ENCODE results near the gene PYDC2. TPM values are rescaled to one million over a fixed set of nuclear protein-coding genes. Genes with fewer than 3 reads are reported as not detected.

Gene PYDC2
- total and polyA plus RNA-seq, 2 donors (not counting 1 experiment from before 2014, with no cell fraction given), result not detected

- Histone ChIP-seq H4K20me1 (ENCODE audit: control insufficient read depth, extremely low read depth, insufficient read depth, low read length) (no peaks in the 10 kb centered on the region), H3K4me1 (ENCODE audit: control insufficient read depth, extremely low read depth, insufficient read depth, low read length) (no peaks in the 10 kb centered on the region), H3K9me3 (ENCODE audit: control insufficient read depth, insufficient read depth, low read depth, low read length) (no peaks in the 10 kb centered on the region), H2AFZ (ENCODE audit: low read length) (no peak overlapping the region), H3K4me2 (ENCODE audit: extremely low read depth, insufficient read depth, low read length) (no peak overlapping the region), H3K9ac (ENCODE audit: insufficient read depth, low read length) (no peak overlapping the region), H3K27ac (ENCODE audit: insufficient read depth, low read length) (no peak overlapping the region), H3K27me3 (ENCODE audit: control insufficient read depth, insufficient read depth, low read length) (no peaks in the 10 kb centered on the region), H3K36me3 (ENCODE audit: control insufficient read depth, insufficient read depth, low read length) (no peaks in the 10 kb centered on the region), H3K4me3 (replicated peaks in 1 of 4; ENCODE audit: control extremely low read depth in 1 of 4, insufficient read depth in 1 of 4, low read depth in 3 of 4, low read length in 4 of 4) (no peak overlapping the region), H3K79me2 (ENCODE audit: control insufficient read depth, insufficient read depth, low read length) (no peaks in the 10 kb centered on the region)
- TF ChIP-seq CTCF (conservative IDR thresholded peaks at IDR 0.05 in 1 of 2, IDR thresholded peaks at IDR 0.05 in 1 of 2; ENCODE audit: low read depth in 1 of 2, low read length in 2 of 2) (no peak), EZH2 (IDR thresholded peaks at IDR 0.05; ENCODE audit: low read length, missing control alignments) (no peak)
- no peak for DNase-seq (ENCODE audit: low read depth in 2 of 2)
Observed at GRCh38 chr3:191455257-191455952, 5.6 kb upstream of the PYDC2 start.

- TF ChIP-seq CTCF (conservative IDR thresholded peaks at IDR 0.05 in 1 of 2, IDR thresholded peaks at IDR 0.05 in 1 of 2; ENCODE audit: low read depth in 1 of 2, low read length in 2 of 2), result no peak
- no peak overlapping the region for H3K4me2 ChIP-seq (ENCODE audit: extremely low read depth, insufficient read depth, low read length)
- H2AFZ ChIP-seq (ENCODE audit: low read length), result no peak overlapping the region
- no peaks in the 10 kb centered on the region for H3K79me2 ChIP-seq (ENCODE audit: control insufficient read depth, insufficient read depth, low read length)
- H4K20me1 ChIP-seq (ENCODE audit: control insufficient read depth, extremely low read depth, insufficient read depth, low read length), result no peaks in the 10 kb centered on the region
- no peaks in the 10 kb centered on the region for H3K9me3 ChIP-seq (ENCODE audit: control insufficient read depth, insufficient read depth, low read depth, low read length)
- no peak overlapping the region for H3K4me3 ChIP-seq (replicated peaks in 1 of 4; ENCODE audit: control extremely low read depth in 1 of 4, insufficient read depth in 1 of 4, low read depth in 3 of 4, low read length in 4 of 4)
- no peak for DNase-seq (ENCODE audit: low read depth in 2 of 2)
- H3K27me3 ChIP-seq (ENCODE audit: control insufficient read depth, insufficient read depth, low read length), result no peaks in the 10 kb centered on the region
- H3K9ac ChIP-seq (ENCODE audit: insufficient read depth, low read length), result no peak overlapping the region
- H3K27ac ChIP-seq (ENCODE audit: insufficient read depth, low read length), result no peak overlapping the region
- no peaks in the 10 kb centered on the region for H3K36me3 ChIP-seq (ENCODE audit: control insufficient read depth, insufficient read depth, low read length)
- no peaks in the 10 kb centered on the region for H3K4me1 ChIP-seq (ENCODE audit: control insufficient read depth, extremely low read depth, insufficient read depth, low read length)
Observed at GRCh38 chr3:191460360-191460759, 603 bp upstream of the PYDC2 start.

- Histone ChIP-seq H3K4me3 (replicated peaks in 1 of 4; ENCODE audit: control extremely low read depth in 1 of 4, insufficient read depth in 1 of 4, low read depth in 3 of 4, low read length in 4 of 4) (no peak overlapping the region), H3K4me1 (ENCODE audit: control insufficient read depth, extremely low read depth, insufficient read depth, low read length) (no peaks in the 10 kb centered on the region), H3K9me3 (ENCODE audit: control insufficient read depth, insufficient read depth, low read depth, low read length) (no peaks in the 10 kb centered on the region), H2AFZ (ENCODE audit: low read length) (no peak overlapping the region), H3K27ac (ENCODE audit: insufficient read depth, low read length) (no peak overlapping the region), H4K20me1 (ENCODE audit: control insufficient read depth, extremely low read depth, insufficient read depth, low read length) (no peaks in the 10 kb centered on the region), H3K27me3 (ENCODE audit: control insufficient read depth, insufficient read depth, low read length) (no peaks in the 10 kb centered on the region), H3K79me2 (ENCODE audit: control insufficient read depth, insufficient read depth, low read length) (no peaks in the 10 kb centered on the region), H3K9ac (ENCODE audit: insufficient read depth, low read length) (no peak overlapping the region), H3K4me2 (ENCODE audit: extremely low read depth, insufficient read depth, low read length) (no peak overlapping the region), H3K36me3 (ENCODE audit: control insufficient read depth, insufficient read depth, low read length) (no peaks in the 10 kb centered on the region)
- TF ChIP-seq CTCF (conservative IDR thresholded peaks at IDR 0.05 in 1 of 2, IDR thresholded peaks at IDR 0.05 in 1 of 2; ENCODE audit: low read depth in 1 of 2, low read length in 2 of 2), result no peak
- TF ChIP-seq EZH2 (IDR thresholded peaks at IDR 0.05; ENCODE audit: low read length, missing control alignments), result no peak
- no peak for DNase-seq (ENCODE audit: low read depth in 2 of 2)
Observed at GRCh38 chr3:191470080-191470479, 9.1 kb downstream of the PYDC2 start.
